Measurements from ENCODE around the gene INAFM2. TPM values are rescaled to one million over a fixed set of nuclear protein-coding genes. Genes with fewer than 3 reads are reported as not detected.

The INAFM2 gene
- total and polyA plus RNA-seq, 9 donors: 7.4 to 50.6 (median 30.6) TPM

DNA sequence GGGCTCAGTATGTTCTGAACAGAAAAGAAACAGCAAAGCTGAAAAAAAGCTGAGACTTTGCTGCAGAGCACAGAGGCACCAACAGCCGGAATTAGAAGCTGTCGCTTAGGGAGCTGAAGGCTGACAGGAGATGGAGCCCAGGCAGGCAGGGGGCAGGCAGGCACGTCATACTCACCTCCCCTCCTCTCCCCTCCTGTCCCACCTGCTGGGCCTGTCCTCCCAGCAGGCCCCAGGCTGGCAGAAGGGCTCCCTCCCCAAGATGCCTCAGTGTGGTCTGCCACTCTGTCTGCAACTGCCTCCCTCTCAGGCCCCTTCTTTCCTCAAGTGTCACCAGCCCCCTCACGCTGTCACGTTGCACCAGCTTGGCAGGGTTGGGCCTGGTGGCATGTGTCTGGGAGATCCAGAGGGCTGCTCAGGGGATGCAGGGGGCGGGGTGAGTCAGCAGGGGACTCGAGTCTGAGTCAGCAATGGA lies 37.4 kb upstream of the INAFM2 start:
- Histone ChIP-seq H3K4me1 (ENCODE audit: insufficient read depth) (peaks cover 8% of the 10 kb centered on the region), H3K4me3 (no peak overlapping the region), H3K27ac (no peak overlapping the region), H3K9me3 (no peaks in the 10 kb centered on the region), H3K27me3 (peaks cover 8% of the 10 kb centered on the region), H3K36me3 (no peaks in the 10 kb centered on the region)
- WGBS, 3 donors: 87 to 91% (median 89%) methylated on average over 7 of the region's 7 CpGs
- TF ChIP-seq EP300 (IDR thresholded peaks at IDR 0.05) (no peak), POLR2A (IDR thresholded peaks at IDR 0.05) (no peak)
- TF ChIP-seq, protein P1, sequence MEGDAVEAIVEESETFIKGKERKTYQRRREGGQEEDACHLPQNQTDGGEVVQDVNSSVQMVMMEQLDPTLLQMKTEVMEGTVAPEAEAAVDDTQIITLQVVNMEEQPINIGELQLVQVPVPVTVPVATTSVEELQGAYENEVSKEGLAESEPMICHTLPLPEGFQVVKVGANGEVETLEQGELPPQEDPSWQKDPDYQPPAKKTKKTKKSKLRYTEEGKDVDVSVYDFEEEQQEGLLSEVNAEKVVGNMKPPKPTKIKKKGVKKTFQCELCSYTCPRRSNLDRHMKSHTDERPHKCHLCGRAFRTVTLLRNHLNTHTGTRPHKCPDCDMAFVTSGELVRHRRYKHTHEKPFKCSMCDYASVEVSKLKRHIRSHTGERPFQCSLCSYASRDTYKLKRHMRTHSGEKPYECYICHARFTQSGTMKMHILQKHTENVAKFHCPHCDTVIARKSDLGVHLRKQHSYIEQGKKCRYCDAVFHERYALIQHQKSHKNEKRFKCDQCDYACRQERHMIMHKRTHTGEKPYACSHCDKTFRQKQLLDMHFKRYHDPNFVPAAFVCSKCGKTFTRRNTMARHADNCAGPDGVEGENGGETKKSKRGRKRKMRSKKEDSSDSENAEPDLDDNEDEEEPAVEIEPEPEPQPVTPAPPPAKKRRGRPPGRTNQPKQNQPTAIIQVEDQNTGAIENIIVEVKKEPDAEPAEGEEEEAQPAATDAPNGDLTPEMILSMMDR (IDR thresholded peaks at IDR 0.05): no peak
- no peak for DNase-seq
- intact Hi-C loops (cut with DNase I): loop anchor here in 1 of 4 donors (10.0 kb wide), 1 partner anchor 79 kb away; no protein-coding TSS in a partner anchor

DNA sequence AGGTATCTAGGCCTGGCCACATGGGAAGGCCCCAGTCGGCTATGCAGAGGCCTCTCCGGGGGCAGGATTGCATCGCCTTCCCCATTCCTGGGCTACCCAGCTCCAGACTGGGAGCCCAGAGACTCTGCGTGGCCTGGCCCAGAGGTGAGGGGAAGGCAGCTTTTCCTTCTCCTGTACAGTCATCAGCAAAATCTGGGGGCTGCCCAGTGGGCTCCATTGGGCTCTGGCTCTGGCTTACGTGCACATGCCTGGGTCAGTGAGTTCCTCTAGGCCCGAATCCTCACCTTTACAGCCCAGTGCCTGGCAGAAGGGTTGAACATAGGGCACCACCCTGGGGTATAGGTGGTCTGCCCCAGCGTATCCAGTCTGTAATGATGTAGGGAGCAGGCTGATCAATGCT lies 36.7 kb upstream of the INAFM2 start:
- Histone ChIP-seq H3K27me3 (peaks cover 6% of the 10 kb centered on the region), H3K4me1 (ENCODE audit: insufficient read depth) (peaks cover 8% of the 10 kb centered on the region), H3K4me3 (no peak overlapping the region), H3K9me3 (no peaks in the 10 kb centered on the region), H3K27ac (no peak overlapping the region), H3K36me3 (no peaks in the 10 kb centered on the region)
- WGBS, 3 donors: 80 to 84% (median 84%) methylated on average over 7 of the region's 7 CpGs
- TF ChIP-seq POLR2A (IDR thresholded peaks at IDR 0.05) (no peak), EP300 (IDR thresholded peaks at IDR 0.05) (no peak)
- TF ChIP-seq, protein P1 (IDR thresholded peaks at IDR 0.05): no peak
- no peak for DNase-seq
- intact Hi-C loops (cut with DNase I): loop anchor here in 1 of 4 donors (10.0 kb wide), 1 partner anchor 78 kb away; no protein-coding TSS in a partner anchor

DNA sequence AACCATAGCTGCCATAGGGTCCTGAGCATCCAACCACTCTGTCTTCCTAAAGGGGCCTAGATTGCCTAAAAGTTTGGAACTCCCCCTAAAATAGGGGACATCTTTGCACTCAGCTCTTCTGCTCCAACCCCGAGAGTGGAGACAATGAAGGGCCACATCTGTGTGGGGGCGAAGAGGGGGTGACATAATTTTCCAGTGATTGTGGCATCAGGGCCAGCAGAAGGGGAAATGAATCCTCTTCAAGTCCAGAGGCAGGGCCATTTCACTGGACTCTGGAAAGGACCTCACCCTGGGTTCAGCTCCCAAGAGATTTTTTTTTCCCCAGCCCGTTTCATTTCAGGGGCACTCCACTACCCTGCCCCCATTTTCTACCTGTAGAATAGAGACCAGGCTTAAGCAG lies 36.0 kb upstream of the INAFM2 start:
- H3K27me3 ChIP-seq: peaks cover 6% of the 10 kb centered on the region
- 88 to 94% (median 92%) methylated on average over 3 of the region's 3 CpGs for WGBS, 3 donors

DNA sequence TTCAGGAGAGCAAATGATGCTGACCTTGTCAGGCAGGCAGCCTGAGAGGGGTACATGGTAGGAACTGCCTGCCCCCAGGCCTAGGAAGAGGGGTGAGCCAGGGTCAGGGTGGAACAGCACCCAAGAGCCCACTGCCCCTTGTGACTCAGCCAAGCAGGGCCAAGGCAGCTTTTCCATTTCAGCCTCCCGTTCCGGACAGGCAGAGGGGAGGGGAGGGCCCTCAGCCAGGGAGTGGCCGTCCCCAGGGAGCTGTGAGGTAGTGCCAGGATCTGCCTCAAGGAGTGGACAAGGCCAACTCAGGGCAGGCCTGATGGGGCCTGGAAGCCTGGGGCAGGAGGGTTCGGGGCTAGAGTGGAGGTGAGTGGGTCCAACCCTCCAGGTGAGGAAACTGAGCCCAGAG lies 35.5 kb upstream of the INAFM2 start:
- DNase-seq: no peak
- Histone ChIP-seq H3K4me1 (ENCODE audit: insufficient read depth) (peaks cover 3% of the 10 kb centered on the region), H3K9me3 (no peaks in the 10 kb centered on the region), H3K4me3 (no peak overlapping the region), H3K36me3 (no peaks in the 10 kb centered on the region), H3K27ac (no peak overlapping the region), H3K27me3 (peaks cover 3% of the 10 kb centered on the region)
- intact Hi-C loops (cut with DNase I): loop anchor here in 1 of 4 donors (10.0 kb wide), 1 partner anchor 77 kb away; no protein-coding TSS in a partner anchor
- 84 to 94% (median 89%) methylated on average over 4 of the region's 4 CpGs for WGBS, 3 donors
- TF ChIP-seq, protein P1 (IDR thresholded peaks at IDR 0.05): no peak
- no peak for TF ChIP-seq POLR2A (IDR thresholded peaks at IDR 0.05)
- TF ChIP-seq EP300 (IDR thresholded peaks at IDR 0.05): no peak

More for the DNA sequence above, 36.0 kb upstream of the INAFM2 start:
- H3K9me3 ChIP-seq: no peaks in the 10 kb centered on the region
- no peak overlapping the region for H3K27ac ChIP-seq
- intact Hi-C loops (cut with DNase I): loop anchor here in 1 of 4 donors (10.0 kb wide), 1 partner anchor 77 kb away; no protein-coding TSS in a partner anchor
- peaks cover 6% of the 10 kb centered on the region for H3K4me1 ChIP-seq (ENCODE audit: insufficient read depth)
- no peaks in the 10 kb centered on the region for H3K36me3 ChIP-seq
- TF ChIP-seq EP300 (IDR thresholded peaks at IDR 0.05) (no peak), POLR2A (IDR thresholded peaks at IDR 0.05) (no peak)
- TF ChIP-seq, protein P1 (IDR thresholded peaks at IDR 0.05): no peak
- no peak overlapping the region for H3K4me3 ChIP-seq
- DNase-seq: no peak

All from ovary (tissue), 9 donors.